Liver (tissue), 3 donors: ENCODE measurements around the gene RNASEH2A.

Experiments used
- ATF3 ChIP-seq: IDR thresholded peaks from 2 replicates; pipeline ENCODE4 v1.6.1; 2016; ENCODE audit warnings: antibody characterized with exemption
- CTCF ChIP-seq: fragments of 150-350 bp; IDR thresholded peaks from 2 replicates; pipeline ENCODE4 v1.5.1; 2017; ENCODE audit warnings: improper control_type of control experiment, low read depth, low read length; ENCODE audit not compliant: missing input control
- EGR1 ChIP-seq, 2 donors: IDR thresholded peaks; 2 replicates each; pipeline ENCODE4 v1.6.1; 2016 to 2018; ENCODE audit warnings: antibody characterized with exemption in 2 of 2, low read depth in 2 of 2
- FOXA1 ChIP-seq: IDR thresholded peaks from 2 replicates; pipeline ENCODE4 v1.6.1; 2016; ENCODE audit warnings: antibody characterized with exemption
- GABPA ChIP-seq, 2 donors: IDR thresholded peaks in 1 of 2; conservative IDR thresholded peaks in 1 of 2; 2 replicates each; pipeline ENCODE4 v1.6.1; 2016; ENCODE audit warnings: antibody characterized with exemption in 2 of 2, mild to moderate bottlenecking in 1 of 2, moderate library complexity in 1 of 2
- HNF4G ChIP-seq: IDR thresholded peaks from 2 replicates; pipeline ENCODE4 v1.6.1; 2016; ENCODE audit warnings: antibody characterized with exemption
- MAX ChIP-seq: IDR thresholded peaks from 2 replicates; pipeline ENCODE4 v1.6.1; 2016; ENCODE audit warnings: antibody characterized with exemption
- RAD21 ChIP-seq, 2 donors: IDR thresholded peaks; 2 replicates each; pipeline ENCODE4 v1.6.1; 2016; ENCODE audit warnings: antibody characterized with exemption in 2 of 2, mild to moderate bottlenecking in 2 of 2
- REST ChIP-seq: IDR thresholded peaks from 2 replicates; pipeline ENCODE4 v1.6.1; 2016; ENCODE audit warnings: antibody characterized with exemption, mild to moderate bottlenecking
- RXRA ChIP-seq, 2 donors: IDR thresholded peaks; 2 replicates each; pipeline ENCODE4 v1.6.1; 2017 to 2018; ENCODE audit warnings: antibody characterized with exemption in 2 of 2, mild to moderate bottlenecking in 1 of 2
- SP1 ChIP-seq: IDR thresholded peaks from 2 replicates; pipeline ENCODE4 v1.6.1; 2018; ENCODE audit warnings: antibody characterized with exemption, mild to moderate bottlenecking
- TAF1 ChIP-seq: conservative IDR thresholded peaks from 2 replicates; pipeline ENCODE4 v1.6.1; 2016; ENCODE audit warnings: antibody characterized with exemption, mild to moderate bottlenecking
- YY1 ChIP-seq: IDR thresholded peaks from 2 replicates; pipeline ENCODE4 v1.6.1; 2016; ENCODE audit warnings: antibody characterized with exemption, mild to moderate bottlenecking
- ZBTB33 ChIP-seq: IDR thresholded peaks from 2 replicates; pipeline ENCODE4 v1.6.1; 2016; ENCODE audit warnings: antibody characterized with exemption
- donor health status: healthy.
- donor health status: healthy.

GRCh38 chr19:12833418-12833737, 27.0 kb downstream of the RNASEH2A start:
- no peak for TF ChIP-seq RXRA (IDR thresholded peaks at IDR 0.05)
- TF ChIP-seq FOXA1 = no peak
- no peak for TF ChIP-seq CTCF
- no peak for TF ChIP-seq SP1
- no peak for TF ChIP-seq GABPA (IDR thresholded peaks at IDR 0.05 in 1 of 2, conservative IDR thresholded peaks at IDR 0.05 in 1 of 2)
- no peak for TF ChIP-seq MAX
- TF ChIP-seq EGR1 (IDR thresholded peaks at IDR 0.05; ENCODE audit: low read depth in 2 of 2) = no peak
- no peak for TF ChIP-seq TAF1
- no peak for TF ChIP-seq YY1
- TF ChIP-seq ZBTB33 = no peak
- no peak for TF ChIP-seq ATF3
- no peak for TF ChIP-seq RAD21 (IDR thresholded peaks at IDR 0.05)
- no peak for TF ChIP-seq REST
- TF ChIP-seq HNF4G = no peak
